Measurements from ENCODE around the gene MBNL1.

GRCh38 chr3:152296971-152297370, 28.2 kb downstream of the MBNL1 start:
- TF ChIP-seq ZNF384 (IDR thresholded peaks at IDR 0.05) (no peak), SUZ12 (IDR thresholded peaks at IDR 0.05) (no peak), NFRKB (IDR thresholded peaks at IDR 0.05) (no peak), FOXA1 (IDR thresholded peaks at IDR 0.05) (no peak)

Data from HEK293T (cell line).